SKM-1 treated with dmso at 0.1 percent for 144 hours (cell line): ENCODE data around the gene RAB8A.
"Not testable (repeated sequence)": the region's sequence is repeated elsewhere in the genome, so short reads cannot be mapped to it uniquely, and the experiment has no call there.

Source experiments
- DNase-seq: peaks from one replicate; lab custom pipeline; 2025; ENCODE audit not compliant: unreplicated experiment; lab: John Stamatoyannopoulos, UW

RAB8A gene

DNA sequence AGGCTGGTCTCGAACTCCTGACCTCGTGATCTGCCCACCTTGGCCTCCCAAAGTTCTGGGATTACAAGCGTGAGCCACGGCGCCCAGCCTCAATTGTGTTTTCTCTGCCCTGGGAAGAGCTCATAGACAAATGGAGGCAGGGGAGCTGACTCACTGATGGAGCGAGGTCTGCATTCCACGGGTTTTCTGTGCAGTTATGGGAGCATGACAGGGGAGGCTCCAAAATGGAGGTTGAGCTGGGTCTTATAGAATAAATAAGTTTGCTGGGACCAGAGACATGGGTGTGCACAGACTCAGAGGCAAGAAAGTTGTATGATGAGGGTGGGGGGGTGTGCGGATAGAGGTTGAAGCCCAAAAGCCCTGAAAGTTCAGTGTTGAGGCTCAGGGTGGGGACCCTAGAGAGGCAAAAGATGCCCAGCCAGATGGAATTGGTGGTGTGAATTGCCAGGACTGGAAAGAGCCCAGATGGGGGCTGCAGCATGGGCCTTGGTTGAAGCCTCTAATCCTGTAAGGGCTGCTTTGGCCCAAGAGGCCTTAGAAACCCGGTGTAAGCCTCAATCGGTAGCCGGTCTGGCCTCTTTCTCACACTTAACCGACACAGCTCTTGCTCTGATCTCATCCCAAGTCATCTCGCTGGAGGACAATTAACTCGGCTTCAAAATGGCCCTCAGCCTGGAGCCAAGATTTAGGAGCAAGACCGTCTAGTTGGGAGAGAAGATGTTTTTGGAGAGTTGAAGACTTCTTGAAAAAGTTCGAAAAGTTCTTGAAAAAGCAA, 33.5 kb upstream of the RAB8A start:
- no peak for DNase-seq

DNA sequence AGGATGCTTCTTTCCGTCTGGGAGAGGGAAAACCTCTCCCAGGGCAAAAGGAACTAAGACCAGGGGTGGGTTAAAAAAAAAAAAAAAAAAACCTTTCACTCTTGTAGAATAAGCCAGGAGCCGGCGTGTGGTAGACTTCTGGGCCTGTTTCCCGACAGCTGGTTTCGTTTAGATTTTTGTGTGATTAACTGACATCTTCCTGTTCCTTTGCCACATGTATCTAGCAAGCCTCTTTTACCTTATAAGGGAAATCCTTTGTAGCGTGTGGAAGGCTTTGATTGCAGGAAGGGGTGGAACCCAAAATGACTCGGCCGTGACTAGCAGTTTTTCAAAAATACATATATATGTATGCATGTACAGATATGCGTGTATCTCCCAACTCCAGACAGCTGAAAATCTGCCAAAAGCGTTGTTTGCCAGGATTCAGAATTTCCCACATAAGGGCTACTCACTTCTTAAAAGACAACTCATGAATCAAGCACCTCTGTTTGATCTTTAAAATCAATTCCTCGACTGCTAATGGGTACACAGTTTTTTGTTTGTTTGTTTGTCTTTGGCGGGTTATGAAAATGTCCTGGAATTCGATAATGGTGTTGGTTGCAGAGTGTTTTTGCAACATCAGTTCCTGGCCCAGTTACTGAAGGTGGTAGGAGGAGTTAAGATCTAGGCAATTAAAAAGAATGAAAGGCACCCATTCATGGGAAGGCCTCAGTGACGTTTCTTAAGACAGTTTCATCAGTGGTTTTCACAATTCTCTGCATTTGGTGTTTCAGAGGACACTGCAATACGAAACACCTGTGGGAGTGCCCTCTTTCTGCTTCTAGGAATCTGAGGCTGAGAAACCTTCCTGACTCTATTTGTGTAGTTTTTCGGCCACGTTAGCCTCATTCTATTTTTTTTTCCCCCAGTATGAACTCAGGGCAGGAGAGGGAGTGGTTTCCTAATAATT, 32.7 kb upstream of the RAB8A start:
- peak; percentile 75 for DNase-seq

DNA sequence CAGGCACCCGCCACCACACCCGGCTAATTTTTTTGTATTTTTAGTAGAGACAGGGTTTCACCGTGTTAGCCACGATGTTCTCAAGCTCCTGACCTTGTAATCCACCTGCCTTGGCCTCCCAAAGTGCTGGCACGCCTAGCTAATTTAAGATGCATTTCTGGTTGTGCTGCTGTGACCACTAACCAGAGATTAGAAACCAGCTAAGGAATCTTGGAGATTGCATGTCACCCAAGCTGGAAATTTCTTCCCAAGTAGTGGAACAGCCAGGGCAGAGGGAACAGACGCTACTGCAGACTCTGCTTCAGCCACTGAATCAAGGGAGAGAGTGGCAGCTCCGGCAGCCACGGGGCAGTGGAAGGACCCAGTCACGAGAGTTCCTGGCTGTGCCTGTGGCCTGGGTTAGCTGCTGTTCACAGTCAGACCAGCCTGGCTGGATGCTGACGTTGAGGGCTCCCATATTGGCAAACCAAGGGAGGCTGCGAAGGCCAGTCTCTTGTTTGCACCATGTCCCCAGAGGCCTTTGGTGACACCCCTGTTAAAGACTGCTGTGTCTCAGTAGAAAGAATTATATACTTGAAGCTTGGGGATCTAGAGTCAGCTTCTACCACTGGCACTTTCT, 27.5 kb upstream of the RAB8A start:
- DNase-seq, result no peak

DNA sequence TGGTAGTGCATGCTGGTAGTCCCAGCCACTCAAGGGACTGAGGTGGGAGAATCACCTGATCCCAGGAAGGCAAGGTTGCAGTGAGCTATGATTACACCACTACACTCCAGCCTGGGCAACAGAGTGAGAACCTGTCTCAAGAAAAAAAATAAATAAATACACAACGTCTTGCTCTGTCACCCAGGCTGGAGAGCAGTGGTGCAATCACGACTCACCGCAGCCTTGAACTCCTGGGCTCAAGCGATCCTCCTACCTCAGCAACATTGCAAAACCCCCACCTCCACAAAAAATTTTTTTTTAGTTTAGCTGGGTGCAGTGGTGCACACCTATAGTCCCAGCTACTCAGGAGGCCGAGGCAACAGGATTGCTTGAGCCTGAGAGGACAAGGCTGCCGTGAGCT, 26.6 kb upstream of the RAB8A start:
- DNase-seq, result peak; percentile 64

DNA sequence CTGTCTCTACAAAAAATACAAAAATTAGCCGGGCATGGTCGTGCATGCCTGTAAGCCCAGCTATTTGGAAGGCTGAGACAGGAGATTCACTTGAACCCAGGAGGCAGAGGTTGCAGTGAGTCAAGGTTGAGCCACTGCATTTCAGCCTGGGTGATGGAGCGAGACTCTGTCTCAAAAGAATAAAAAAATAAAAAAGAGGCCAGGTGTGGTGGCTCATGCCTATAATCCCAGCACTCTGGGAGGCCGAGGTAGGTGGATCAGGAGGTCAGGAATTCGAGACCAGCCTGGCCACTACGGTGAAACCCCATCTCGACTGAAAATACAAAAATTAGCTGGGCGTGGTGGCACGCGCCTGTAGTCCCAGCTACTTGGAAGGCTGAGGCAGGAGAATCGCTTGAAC, 24.3 kb upstream of the RAB8A start:
- DNase-seq, result not testable (repeated sequence)

DNA sequence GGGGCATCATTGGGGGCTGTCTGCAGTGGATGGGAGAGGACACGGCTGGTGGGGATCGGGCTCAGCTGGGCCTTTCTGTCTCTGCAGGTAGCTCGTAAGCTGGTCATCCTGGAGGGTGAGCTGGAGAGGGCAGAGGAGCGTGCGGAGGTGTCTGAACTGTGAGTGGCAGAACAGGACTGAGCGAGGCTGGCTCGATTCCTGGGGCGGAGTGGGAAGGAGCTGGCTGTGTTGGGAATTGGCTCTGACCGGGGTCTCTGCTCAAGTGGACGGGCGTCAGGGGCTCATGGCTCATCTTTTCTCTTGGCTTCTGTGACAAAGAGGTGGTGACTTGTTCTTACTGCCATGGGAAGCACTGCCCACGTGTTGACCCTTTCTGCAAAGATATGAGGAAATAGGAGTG, 23.7 kb upstream of the RAB8A start:
- no peak for DNase-seq

DNA sequence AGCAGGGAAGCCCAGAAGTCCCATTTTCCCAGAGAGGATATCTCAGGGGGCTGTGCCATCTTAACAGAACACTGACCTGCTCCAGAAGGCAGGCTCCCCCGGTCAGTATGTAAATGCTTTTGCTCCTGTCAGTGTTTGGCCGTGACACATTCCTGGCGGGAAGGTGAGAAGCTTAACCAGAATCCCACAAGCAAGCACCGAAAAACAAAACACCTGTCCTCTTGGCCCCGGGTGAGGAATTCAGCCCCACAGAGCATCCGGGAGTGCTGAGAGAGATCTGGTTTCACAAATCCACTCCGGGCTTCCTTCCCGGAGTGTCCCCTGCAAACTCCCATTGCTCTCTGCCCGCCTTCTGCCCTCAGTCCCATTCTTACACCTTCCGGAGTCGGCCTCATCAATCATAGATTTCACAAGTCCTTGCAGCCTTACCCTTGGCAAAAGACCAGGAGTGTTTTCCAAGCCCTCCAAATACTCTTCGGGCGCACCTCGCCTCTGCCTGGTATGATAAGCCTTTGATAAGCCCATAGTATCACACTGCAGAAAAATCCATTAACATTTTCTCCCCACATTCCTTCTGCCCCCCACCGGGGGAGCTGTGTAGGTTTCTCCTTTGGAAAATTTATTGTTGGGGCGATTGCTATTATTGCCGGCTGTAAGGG, 23.2 kb upstream of the RAB8A start:
- DNase-seq, result no peak

DNA sequence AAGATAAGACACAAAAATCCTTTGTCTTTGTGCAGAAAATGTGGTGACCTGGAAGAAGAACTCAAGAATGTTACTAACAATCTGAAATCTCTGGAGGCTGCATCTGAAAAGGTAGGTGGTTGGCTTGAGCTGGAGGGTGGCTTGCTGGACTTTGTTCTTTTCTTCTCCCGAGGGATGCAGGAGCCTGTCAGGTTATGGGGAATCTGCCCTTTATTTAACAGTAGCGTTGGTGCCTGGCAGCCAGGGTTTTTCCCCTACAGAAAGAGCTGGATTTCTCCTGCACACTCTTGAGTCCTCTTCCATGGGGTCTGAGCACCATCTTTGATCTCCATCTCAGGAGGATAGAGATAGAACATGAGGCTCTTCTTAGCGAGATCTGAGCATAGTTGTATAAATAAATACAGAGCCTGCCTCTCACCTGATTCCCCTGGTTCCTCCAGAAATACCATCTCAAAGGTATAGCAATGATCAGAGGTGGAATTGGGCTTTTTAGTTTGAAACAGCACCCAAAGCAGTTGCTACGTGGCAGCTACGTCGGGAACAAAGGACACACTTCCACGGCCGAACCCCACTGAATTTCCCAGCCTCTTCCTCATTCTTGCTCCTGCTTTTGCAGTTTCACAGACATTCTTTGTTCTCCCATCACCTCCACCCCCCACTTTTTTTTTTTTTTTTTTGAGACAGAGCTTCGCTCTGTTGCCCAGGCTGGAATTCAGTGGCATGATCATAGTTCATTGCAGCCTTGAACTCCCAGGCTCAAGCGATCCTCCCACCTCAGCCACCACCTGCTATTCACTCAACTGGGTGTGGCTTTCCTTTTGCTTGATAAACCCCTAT, 22.5 kb upstream of the RAB8A start:
- DNase-seq, result no peak

DNA sequence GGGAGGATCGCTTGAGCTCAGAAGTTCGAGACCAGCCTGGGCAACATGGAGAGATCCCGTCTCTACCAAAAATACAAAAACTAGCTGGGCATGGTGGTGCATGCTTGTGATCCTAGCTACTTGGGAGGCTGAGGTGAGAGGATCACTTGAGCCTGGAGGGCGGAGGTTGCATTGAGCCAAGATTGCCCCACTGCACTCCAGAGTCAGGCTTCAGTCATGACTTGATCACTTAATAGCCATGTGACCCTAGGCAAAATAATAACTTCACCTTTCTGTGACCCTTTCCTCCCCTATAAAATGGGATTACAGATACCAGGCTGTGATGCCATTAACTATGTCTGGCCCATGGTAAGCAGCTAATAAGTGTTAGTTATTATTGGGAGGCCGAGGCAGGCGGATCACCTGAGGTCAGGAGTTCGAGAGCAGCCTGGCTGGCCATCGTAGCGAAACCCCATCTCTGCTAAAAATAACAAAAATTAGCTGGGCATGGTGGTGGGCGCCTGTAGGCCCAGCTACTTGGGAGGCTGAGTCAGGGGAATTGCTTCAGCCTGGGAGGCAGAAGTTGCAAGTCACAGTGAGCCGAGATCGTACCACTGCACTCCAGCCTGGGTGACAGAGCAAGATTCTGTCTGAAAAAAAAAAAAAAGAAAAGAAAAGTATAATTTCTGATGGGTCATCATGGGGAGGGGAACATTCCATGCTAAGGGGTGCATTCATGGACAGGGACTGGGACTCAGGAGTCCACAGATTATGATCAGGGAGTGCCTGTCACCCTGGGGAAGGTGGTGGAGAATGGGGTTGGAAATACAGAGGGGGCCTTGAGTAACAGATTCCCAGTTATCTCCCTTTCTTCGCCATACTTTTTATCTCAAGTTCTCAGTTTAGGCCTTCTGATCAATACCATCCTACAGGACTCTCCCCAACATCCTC, 19.9 kb upstream of the RAB8A start:
- no peak for DNase-seq

DNA sequence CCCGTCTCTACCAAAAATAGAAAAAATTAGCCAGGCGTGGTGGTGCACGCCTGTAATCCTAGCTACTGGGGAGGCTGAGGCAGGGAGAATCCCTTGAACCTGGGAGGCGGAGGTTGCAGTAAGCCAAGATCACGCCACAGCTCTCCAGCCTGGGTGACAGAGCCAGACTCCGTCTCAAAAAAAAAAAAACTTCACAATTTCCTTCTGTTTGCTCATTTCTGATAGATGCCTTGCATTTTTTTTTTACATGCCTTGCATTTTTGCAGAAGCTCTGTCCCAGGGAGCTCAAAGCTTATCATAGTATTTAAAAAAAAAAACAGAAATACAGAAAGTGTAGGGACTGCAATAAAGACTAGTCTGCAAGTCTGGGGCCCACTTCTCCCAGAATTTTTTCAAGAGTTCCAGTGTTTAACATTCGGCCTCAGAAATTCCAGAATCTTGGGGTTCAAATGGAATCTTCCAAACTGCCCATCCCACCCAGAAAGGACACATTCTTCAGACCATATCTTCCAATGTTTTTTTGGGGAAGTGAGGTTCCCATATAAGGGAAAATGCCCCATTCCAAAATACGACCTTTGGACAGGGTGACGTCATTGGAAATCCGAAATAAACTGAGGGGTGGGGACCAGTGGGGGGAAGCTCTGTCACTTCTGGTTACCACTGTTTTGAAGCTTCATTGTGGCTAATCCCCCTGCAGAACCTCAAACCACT, 17.2 kb upstream of the RAB8A start:
- DNase-seq, result no peak

DNA sequence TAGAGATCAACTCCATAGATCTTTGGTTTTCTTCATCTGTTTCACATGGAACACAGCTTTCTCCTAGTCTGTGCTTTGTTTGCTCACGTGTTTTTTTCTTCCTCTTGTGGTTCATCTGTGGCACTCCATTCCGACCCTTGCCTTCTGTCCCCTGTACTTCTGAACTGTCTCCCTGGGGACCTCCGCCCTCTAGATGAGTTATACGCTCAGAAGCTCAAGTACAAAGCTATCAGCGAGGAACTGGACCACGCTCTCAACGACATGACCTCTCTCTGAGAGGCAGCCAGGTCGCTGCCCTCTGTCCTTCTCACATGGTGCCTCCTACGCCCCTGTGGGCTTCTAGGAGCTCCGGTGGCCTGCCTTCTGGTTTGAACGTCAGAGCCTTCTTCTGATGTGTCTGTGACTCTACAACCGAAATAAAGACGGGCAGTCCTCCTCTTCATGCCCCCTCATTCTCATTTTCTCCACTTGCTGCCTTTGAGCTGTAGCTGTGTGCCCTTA, 16.6 kb upstream of the RAB8A start:
- DNase-seq, result no peak

DNA sequence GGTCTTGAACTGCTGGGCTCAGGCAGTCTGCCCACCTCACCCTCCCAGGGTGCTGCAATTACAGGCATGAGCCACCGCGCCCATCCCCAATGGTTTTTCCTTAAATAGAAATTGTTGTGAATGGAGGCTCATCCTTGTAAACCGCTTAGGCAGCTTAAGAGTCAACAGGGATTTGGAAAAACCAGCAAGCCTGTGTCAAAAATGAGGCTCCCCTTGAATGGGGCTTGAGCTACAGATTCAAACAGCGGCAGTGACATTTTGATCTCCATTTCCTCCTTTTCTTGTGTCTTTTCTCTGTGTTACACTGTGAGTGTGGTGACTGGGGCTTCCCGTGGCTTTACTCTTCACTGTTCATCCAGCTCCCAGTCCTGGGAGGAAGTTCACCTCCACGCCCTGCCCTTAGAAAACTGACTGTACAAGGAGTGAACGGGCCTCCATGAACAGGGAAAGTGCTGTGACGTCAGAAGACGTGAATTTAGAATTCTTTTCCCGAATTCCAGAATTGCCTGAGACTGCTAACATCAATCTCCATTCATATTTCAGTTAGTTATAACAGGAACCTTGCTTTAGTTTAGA, 15.3 kb upstream of the RAB8A start:
- DNase-seq, result no peak

DNA sequence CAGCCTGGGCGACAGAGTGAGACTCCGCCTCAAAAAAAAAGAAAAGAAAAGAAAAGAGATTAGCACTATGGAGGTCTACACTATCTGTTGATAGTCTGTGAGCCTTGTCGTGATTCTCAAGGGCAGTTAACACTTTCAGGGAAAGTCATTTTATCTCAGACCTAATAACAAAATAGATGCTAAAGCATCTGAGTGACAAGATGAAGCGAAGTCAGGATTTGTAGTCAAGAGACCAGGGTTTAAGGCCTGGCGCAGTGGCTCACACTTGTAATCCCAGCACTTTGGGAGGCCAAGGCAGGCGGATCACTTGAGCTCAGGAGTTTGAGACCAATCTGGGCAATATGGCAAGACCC, 13.3 kb upstream of the RAB8A start:
- DNase-seq, result no peak

DNA sequence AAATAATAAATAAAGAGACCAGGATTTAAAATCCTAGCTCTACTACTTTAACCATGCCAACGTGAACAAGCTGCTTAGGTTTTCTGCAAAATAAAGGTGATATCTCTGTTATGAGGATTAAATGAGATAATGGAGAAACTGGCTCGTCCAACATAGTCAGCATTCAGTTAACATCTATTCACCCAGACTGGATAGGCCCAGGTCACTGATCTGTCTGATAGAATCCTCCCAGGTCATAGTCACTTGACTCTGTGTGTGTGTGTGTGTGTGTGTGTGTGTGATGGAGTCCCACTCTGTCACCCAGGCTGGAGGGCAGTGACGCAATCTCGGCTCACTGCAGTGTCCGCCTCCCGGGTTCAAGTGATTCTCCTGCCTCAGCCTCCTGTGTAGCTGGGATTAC, 12.9 kb upstream of the RAB8A start:
- DNase-seq, result no peak

DNA sequence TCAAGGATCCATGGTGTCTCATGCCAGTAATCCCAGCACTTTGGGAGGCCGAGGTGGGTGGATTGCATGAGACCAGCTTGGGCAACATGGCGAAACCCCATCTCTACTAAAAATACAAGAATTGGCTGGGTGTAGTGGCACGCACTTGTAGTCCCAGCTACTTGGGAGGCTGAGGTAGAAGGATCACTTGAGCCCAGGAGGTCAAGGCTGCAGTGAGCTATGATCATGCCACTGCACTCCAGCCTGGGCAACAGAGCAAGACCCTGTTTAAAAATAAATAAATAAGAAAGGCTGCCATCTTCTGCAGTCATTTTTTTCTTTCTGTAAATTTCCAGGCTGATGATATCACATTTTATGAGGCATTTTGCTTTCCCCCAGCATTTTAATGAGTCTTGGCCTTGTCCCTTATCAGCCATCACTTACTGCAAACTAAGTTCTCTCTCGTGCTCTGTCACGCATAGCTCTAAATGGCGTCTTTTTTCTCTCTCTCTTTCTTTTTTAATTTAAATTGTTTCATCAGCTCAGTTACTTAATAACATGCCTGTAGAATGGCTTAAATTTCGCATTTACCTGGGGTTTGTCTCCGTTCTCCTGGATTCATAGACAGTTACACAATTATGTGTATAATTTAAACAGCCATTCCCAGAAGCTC, 12.2 kb upstream of the RAB8A start:
- not testable (repeated sequence) for DNase-seq

DNA sequence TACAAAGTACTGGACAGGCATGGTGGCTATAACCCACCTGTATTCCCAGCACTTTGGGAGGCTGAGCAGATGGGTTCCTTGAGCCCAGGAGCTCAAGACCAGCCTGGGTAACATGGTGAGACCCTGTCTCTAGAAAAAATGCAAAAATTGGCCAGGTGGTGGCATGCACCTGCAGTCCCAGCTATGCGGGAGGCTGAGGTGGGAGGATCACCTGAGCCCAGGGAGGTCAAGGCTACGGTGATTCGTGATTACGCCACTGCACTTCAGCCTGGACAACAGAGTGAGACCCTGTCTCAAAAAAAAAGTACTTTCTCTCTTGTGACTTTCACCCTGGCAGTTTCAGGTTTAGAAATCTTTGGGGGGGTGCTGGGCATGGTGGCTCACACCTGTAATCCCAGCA, 11.2 kb upstream of the RAB8A start:
- no peak for DNase-seq

DNA sequence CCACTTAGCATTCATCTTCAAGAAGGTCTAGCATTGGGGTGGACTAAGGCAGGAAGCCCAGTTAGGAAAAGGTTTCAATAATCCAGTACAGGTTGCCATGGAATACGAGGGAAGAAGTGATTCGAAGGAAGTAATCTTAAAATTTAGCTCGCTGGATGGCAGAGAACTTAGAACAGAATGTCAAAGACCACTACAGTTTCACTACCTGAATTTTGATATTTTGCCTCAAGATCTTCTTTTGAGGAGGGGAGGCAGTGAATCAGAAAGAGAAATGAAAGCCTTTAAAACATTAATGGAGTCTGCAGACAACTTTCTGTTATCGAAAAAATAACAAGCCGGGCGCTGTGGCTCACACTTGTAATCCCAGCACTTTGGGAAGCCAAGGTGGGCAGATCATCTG, 7.0 kb upstream of the RAB8A start:
- no peak for DNase-seq

DNA sequence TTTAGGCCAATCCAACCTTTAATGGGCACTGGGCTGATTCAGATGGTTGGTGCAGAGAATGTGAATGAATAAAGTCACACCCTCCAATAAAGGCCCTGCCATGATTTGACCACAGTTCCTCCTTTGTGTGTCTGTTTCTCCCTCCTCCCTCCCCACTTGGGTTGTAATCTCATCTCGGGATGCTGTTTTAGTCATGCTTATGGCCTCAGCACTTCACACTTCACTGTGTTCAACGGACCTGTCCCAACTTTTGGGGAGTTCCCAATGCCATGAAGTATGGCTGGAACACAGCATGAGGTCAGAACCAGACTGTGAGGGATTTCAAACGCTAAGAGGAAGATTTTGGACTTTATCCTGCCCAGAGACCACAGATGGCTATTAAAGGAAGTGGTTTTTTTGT, 5.6 kb upstream of the RAB8A start:
- DNase-seq, result no peak
